ENCODE measurements around the gene SLC35E4. TPM values are rescaled to one million over a fixed set of nuclear protein-coding genes. Genes with fewer than 3 reads are reported as not detected.

The SLC35E4 gene
- total and polyA plus RNA-seq, 11 donors: 2.4 to 9.8 (median 4.0) TPM

DNA sequence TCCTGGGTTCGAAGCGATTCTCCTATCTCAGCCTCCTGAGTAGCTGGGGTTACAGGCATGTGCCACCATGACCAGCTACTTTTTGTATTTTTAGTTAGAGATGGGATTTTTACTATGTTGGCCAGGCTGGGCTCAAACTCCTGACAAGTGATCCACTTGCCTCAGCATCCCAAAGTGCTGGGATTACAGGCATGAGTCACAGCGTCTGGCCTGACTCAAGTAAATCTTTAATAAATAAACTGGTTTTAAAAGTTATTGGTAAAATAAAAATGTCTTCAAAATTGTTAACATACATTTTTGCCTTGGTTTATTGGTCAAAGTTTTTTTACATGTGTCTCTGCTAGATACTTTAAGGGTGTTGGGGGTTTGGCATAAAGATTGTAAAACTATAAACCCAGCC is 36.6 kb upstream of the SLC35E4 start:
- no peak overlapping the region for H3K4me3 ChIP-seq
- TF ChIP-seq POLR2A (IDR thresholded peaks at IDR 0.05): no peak
- TF ChIP-seq, protein P1, sequence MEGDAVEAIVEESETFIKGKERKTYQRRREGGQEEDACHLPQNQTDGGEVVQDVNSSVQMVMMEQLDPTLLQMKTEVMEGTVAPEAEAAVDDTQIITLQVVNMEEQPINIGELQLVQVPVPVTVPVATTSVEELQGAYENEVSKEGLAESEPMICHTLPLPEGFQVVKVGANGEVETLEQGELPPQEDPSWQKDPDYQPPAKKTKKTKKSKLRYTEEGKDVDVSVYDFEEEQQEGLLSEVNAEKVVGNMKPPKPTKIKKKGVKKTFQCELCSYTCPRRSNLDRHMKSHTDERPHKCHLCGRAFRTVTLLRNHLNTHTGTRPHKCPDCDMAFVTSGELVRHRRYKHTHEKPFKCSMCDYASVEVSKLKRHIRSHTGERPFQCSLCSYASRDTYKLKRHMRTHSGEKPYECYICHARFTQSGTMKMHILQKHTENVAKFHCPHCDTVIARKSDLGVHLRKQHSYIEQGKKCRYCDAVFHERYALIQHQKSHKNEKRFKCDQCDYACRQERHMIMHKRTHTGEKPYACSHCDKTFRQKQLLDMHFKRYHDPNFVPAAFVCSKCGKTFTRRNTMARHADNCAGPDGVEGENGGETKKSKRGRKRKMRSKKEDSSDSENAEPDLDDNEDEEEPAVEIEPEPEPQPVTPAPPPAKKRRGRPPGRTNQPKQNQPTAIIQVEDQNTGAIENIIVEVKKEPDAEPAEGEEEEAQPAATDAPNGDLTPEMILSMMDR (IDR thresholded peaks at IDR 0.05): no peak
- no peak overlapping the region for H3K27ac ChIP-seq
- no peaks in the 10 kb centered on the region for H3K4me1 ChIP-seq
- ATAC-seq (no peak), DNase-seq (no peak)
- intact Hi-C loops (cut with DNase I): no loop called here
- no peaks in the 10 kb centered on the region for H3K9me3 ChIP-seq
- H3K27me3 ChIP-seq: no peaks in the 10 kb centered on the region
- WGBS, 4 donors: 88 to 96% (median 92%) methylated on average over 3 of the region's 3 CpGs
- no peaks in the 10 kb centered on the region for H3K36me3 ChIP-seq

GRCh38 chr22:30600921-30601320 is 34.7 kb upstream of the SLC35E4 start:
- Histone ChIP-seq H3K4me3 (no peak overlapping the region), H3K36me3 (no peaks in the 10 kb centered on the region), H3K27me3 (no peaks in the 10 kb centered on the region), H3K27ac (no peak overlapping the region), H3K4me1 (peaks cover 0 to 11% (median 5%) of the 10 kb centered on the region in 12 donors), H3K9me3 (no peaks in the 10 kb centered on the region)
- ATAC-seq (no peak), DNase-seq (no peak)
- intact Hi-C loops (cut with DNase I): loop anchor here in 4 of 10 donors (10.0 kb wide), 3 partner anchors 176 to 894 kb away; partner anchors contain the start of genes MTFP1 (in 2 of the 4), PIK3IP1 (in 1 of the 4) and SFI1 (in 1 of the 4)
- 51 to 61% (median 55%) methylated on average over 3 of the region's 3 CpGs for WGBS, 4 donors
- TF ChIP-seq, protein P1 (IDR thresholded peaks at IDR 0.05): no peak
- no peak for TF ChIP-seq POLR2A (IDR thresholded peaks at IDR 0.05)

DNA sequence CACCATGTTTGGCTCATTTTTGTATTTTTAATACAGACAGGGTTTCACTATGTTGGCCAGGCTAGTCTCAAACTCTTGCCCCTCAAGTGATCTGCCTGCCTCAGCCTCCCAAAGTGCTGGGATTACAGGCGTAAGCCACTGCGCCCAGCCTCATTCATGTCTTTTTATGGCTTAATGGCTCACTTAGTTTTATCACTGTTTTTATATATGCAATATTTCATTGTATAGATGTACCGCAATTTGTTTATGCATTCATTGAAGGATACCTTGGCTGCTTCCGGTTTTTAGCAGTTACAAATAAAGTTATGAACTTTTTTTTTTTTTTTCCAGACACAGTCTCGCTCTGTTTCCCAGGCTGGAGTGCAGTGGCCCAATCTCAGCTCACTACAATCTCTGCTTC is 34.1 kb upstream of the SLC35E4 start:
- no peak for ATAC-seq
- peaks cover 0 to 16% (median 9%) of the 10 kb centered on the region in 12 donors for H3K4me1 ChIP-seq
- H3K27me3 ChIP-seq: no peaks in the 10 kb centered on the region
- H3K4me3 ChIP-seq: no peak overlapping the region
- no peaks in the 10 kb centered on the region for H3K36me3 ChIP-seq
- WGBS, 4 donors: 90 to 91% (median 91%) methylated on average over 5 of the region's 5 CpGs
- H3K9me3 ChIP-seq: no peaks in the 10 kb centered on the region
- TF ChIP-seq, protein P1 (IDR thresholded peaks at IDR 0.05): no peak
- no peak for TF ChIP-seq POLR2A (IDR thresholded peaks at IDR 0.05)
- intact Hi-C loops (cut with DNase I): loop anchor here in 4 of 10 donors (10.0 kb wide), 3 partner anchors 177 to 893 kb away; partner anchors contain the start of genes MTFP1 (in 2 of the 4), PIK3IP1 (in 1 of the 4) and SFI1 (in 1 of the 4)
- no peak overlapping the region for H3K27ac ChIP-seq
- no peak for DNase-seq

DNA sequence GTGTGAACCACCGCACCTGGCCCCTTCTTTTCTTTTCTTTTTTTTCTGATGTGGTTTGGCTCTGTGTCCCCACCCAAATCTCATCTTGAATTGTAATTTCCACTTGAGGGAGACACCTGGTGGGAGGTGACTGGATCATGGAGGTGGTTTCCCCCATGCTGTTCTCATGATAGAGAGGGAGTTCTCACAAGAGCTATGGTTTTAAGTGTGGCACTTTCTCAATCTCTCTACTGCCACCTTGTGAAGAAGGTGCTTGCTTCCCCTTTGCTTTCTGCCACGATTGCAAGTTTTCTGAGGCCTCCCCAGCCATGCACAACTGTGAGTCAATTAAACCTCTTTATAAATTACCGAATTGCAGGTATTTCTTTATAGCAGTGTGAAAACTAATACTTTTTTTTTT is 33.5 kb upstream of the SLC35E4 start:
- DNase-seq (no peak), ATAC-seq (no peak)
- TF ChIP-seq, protein P1 (IDR thresholded peaks at IDR 0.05): peak in 4 of 12 donors; percentile 6 to 23 (median 20)
- TF ChIP-seq POLR2A (IDR thresholded peaks at IDR 0.05): no peak
- peaks cover 0 to 19% (median 9%) of the 10 kb centered on the region in 12 donors for H3K4me1 ChIP-seq
- no peaks in the 10 kb centered on the region for H3K27me3 ChIP-seq
- H3K36me3 ChIP-seq: no peaks in the 10 kb centered on the region
- H3K9me3 ChIP-seq: no peaks in the 10 kb centered on the region
- H3K27ac ChIP-seq: no peak overlapping the region
- H3K4me3 ChIP-seq: no peak overlapping the region
- intact Hi-C loops (cut with DNase I): loop anchor here in 4 of 10 donors (10.0 kb wide), 3 partner anchors 177 to 893 kb away; partner anchors contain the start of genes MTFP1 (in 2 of the 4), PIK3IP1 (in 1 of the 4) and SFI1 (in 1 of the 4)
- WGBS, 4 donors: 58 to 66% (median 59%) methylated on average over 3 of the region's 3 CpGs
